HepG2 (cell line): ENCODE data around the gene NEK3. TPM values are rescaled to one million over a fixed set of nuclear protein-coding genes. Genes with fewer than 3 reads are reported as not detected.

Experiments used
- ATAC-seq: fragments of 200-7000 bp; cut with Tn5 transposase; 3 replicates; pipeline ENCODE4 v1.9.1; 2020; ENCODE audit warnings: mild to moderate bottlenecking, moderate library complexity
- BruUV-seq: library from RNA; stranded (reverse); fragments of 400-500 nt; replicated peaks from 2 replicates; lab custom pipeline; 2021; lab: Mats Ljungman, UMichigan
- CTCF ChIA-PET: fragments of 300-600 bp; formaldehyde crosslinking; extraction: SDS; loops from one replicate; lab custom pipeline; 2021; ENCODE audit warnings: low total read pairs, inconsistent platforms, low intra/inter-chr PET ratio; lab: Yijun Ruan, JAX
- POLR2A ChIA-PET: fragments of 350-600 bp; sonication (Branson Sonifier 250); formaldehyde crosslinking; loops from one replicate; lab custom pipeline; 2020; ENCODE audit warnings: antibody characterized with exemption, inconsistent platforms; lab: Yijun Ruan, JAX
- DNase-seq: peaks from one replicate; pipeline ENCODE4 v3.0.0-alpha.2; 2015; ENCODE audit warnings: low spot score
- FAIRE-seq: peaks from 3 replicates; lab custom pipeline; 2011; peaks lifted over from hg19 to GRCh38; lab: Jason Lieb, UNC
- H2AFZ ChIP-seq: one replicate; pipeline ENCODE4 v1.6.1; 2011; ENCODE audit warnings: low read length, inconsistent platforms
- H3K27ac ChIP-seq: fragments of 300-600 bp; 3 replicates; pipeline ENCODE4 v1.8.0; 2011; ENCODE audit warnings: mixed run types, mild to moderate bottlenecking, mixed read lengths, low read length, inconsistent platforms; ENCODE audit not compliant: insufficient read depth; ENCODE audit errors: extremely low read length
- H3K27me3 ChIP-seq, 2 experiments: fragments of 200-600 bp in 1 of 2; 2 replicates in 1 of 2; 3 replicates in 1 of 2; pipeline versions ENCODE4 v1.6.0 to v1.8.0; 2011; ENCODE audit warnings: low read length in 2 of 2, mild to moderate bottlenecking in 2 of 2, moderate library complexity in 2 of 2, inconsistent platforms in 1 of 2; ENCODE audit not compliant: insufficient read depth in 2 of 2, control insufficient read depth in 1 of 2
- H3K36me3 ChIP-seq, 2 experiments: fragments of 200-600 bp in 1 of 2; replicated peaks in 1 of 2; 2 replicates in 1 of 2; 3 replicates in 1 of 2; pipeline versions ENCODE4 v1.5.1 to v1.8.0; 2011; ENCODE audit warnings: low read length in 2 of 2, inconsistent platforms in 1 of 2; ENCODE audit not compliant: insufficient read depth in 2 of 2, control insufficient read depth in 1 of 2
- H3K4me1 ChIP-seq: 2 replicates; pipeline ENCODE4 v1.5.1; 2012; ENCODE audit warnings: low read length, inconsistent platforms; ENCODE audit not compliant: insufficient read depth
- H3K4me2 ChIP-seq: 2 replicates; pipeline ENCODE4 v1.6.0; 2011; ENCODE audit warnings: low read depth, low read length, inconsistent platforms
- H3K4me3 ChIP-seq, 3 experiments: fragments of 200-600 bp in 1 of 3; sonication (generic), shearing (Covaris generic) in 1 of 3; replicated peaks in 1 of 3; 2 replicates each; pipeline ENCODE4 v1.5.1; 2011 to 2016; ENCODE audit warnings: low read length in 3 of 3, inconsistent platforms in 2 of 3, low read depth in 2 of 3, mild to moderate bottlenecking in 2 of 3, control low read depth in 1 of 3, mixed read lengths in 1 of 3; ENCODE audit not compliant: insufficient read depth in 1 of 3
- H3K79me2 ChIP-seq: one replicate; pipeline ENCODE4 v1.6.1; 2011; ENCODE audit warnings: low read length, inconsistent platforms; ENCODE audit not compliant: insufficient read depth
- H3K9ac ChIP-seq: 2 replicates; pipeline ENCODE4 v1.6.0; 2011; ENCODE audit warnings: mild to moderate bottlenecking, low read depth, low read length, inconsistent platforms; ENCODE audit not compliant: insufficient read depth
- H3K9me3 ChIP-seq: 2 replicates; pipeline ENCODE4 v1.5.1; 2012; ENCODE audit warnings: mild to moderate bottlenecking, low read length
- H4K20me1 ChIP-seq: 2 replicates; pipeline ENCODE4 v1.6.0; 2011; ENCODE audit warnings: inconsistent platforms, mild to moderate bottlenecking, low read length, moderate library complexity; ENCODE audit not compliant: insufficient read depth
- ATF3 ChIP-seq: sonication (generic); formaldehyde crosslinking; IDR thresholded peaks from 2 replicates; pipeline ENCODE4 v1.4.0; 2020; ENCODE audit warnings: missing genetic modification reagents
- ELF3 ChIP-seq: IDR thresholded peaks from 2 replicates; pipeline ENCODE4 v1.6.1; 2016; ENCODE audit warnings: missing genetic modification reagents, missing compliant biosample characterization
- FOXA3 ChIP-seq: IDR thresholded peaks from 2 replicates; pipeline ENCODE4 v1.6.1; 2016; ENCODE audit warnings: missing genetic modification reagents, missing compliant biosample characterization
- FOXP1 ChIP-seq, 2 experiments: fragments of 450-650 bp in 1 of 2; IDR thresholded peaks; 2 replicates each; pipeline ENCODE4 v1.6.1; 2017 to 2018; ENCODE audit warnings: antibody characterized with exemption in 1 of 2
- KDM6A ChIP-seq: IDR thresholded peaks from 2 replicates; pipeline ENCODE4 v1.6.1; 2016; ENCODE audit warnings: low read depth
- LRRFIP1 ChIP-seq: sonication (generic); formaldehyde crosslinking; conservative IDR thresholded peaks from 2 replicates; pipeline ENCODE4 v1.4.0; 2020; ENCODE audit warnings: missing genetic modification reagents
- NCOA2 ChIP-seq: sonication (generic); formaldehyde crosslinking; IDR thresholded peaks from 2 replicates; pipeline ENCODE4 v1.8.0; 2022; ENCODE audit warnings: inconsistent platforms
- PAXIP1 ChIP-seq: sonication (generic); formaldehyde crosslinking; conservative IDR thresholded peaks from 2 replicates; pipeline ENCODE4 v1.4.0; 2020; ENCODE audit warnings: mild to moderate bottlenecking, missing genetic modification reagents, moderate library complexity
- PITX1 ChIP-seq: sonication (generic); formaldehyde crosslinking; IDR thresholded peaks from 2 replicates; pipeline ENCODE4 v1.5.1; 2020; ENCODE audit warnings: mild to moderate bottlenecking, missing genetic modification reagents
- RBM22 ChIP-seq: fragments of 200-400 bp; formaldehyde crosslinking; optimal IDR thresholded peaks from 2 replicates; pipeline ENCODE3; 2017; ENCODE audit warnings: mild to moderate bottlenecking, low read length, moderate library complexity
- SOX6 ChIP-seq, 2 experiments: fragments of 450-650 bp in 1 of 2; sonication (generic) in 1 of 2; formaldehyde crosslinking in 1 of 2; IDR thresholded peaks; 2 replicates each; pipeline versions ENCODE4 v1.4.0 to v1.6.1; 2017 to 2020; ENCODE audit warnings: antibody characterized with exemption in 1 of 2, mild to moderate bottlenecking in 1 of 2, missing genetic modification reagents in 1 of 2
- ZNF10 ChIP-seq: sonication (generic); formaldehyde crosslinking; IDR thresholded peaks from 2 replicates; pipeline ENCODE4 v1.4.0; 2020; ENCODE audit warnings: mild to moderate bottlenecking, low read depth, missing genetic modification reagents, borderline replicate concordance
- ZNF12 ChIP-seq: sonication (generic); formaldehyde crosslinking; IDR thresholded peaks from 2 replicates; pipeline ENCODE4 v1.5.0; 2020; ENCODE audit warnings: missing genetic modification reagents
- ZNF331 ChIP-seq: sonication (generic); formaldehyde crosslinking; IDR thresholded peaks from 2 replicates; pipeline ENCODE4 v1.4.0; 2020; ENCODE audit warnings: missing genetic modification reagents
- ZNF597 ChIP-seq: sonication (generic); formaldehyde crosslinking; IDR thresholded peaks from 2 replicates; pipeline ENCODE4 v1.5.0; 2020; ENCODE audit warnings: missing genetic modification reagents
- ZNF790 ChIP-seq: sonication (generic); formaldehyde crosslinking; IDR thresholded peaks from 2 replicates; pipeline ENCODE4 v1.8.0; 2022; ENCODE audit warnings: missing genetic modification reagents, mild to moderate bottlenecking, borderline replicate concordance
- ZNF878 ChIP-seq: sonication (generic); formaldehyde crosslinking; IDR thresholded peaks from 2 replicates; pipeline ENCODE4 v1.8.1; 2023; ENCODE audit warnings: mild to moderate bottlenecking, missing genetic modification reagents, moderate library complexity
- WGBS: methylation state at CpG from one replicate; pipeline ENCODE4 v1.1.6; 2017; ENCODE audit warnings: low lambda C conversion rate; 5-methylcytosine and 5-hydroxymethylcytosine counted together
- in situ Hi-C: cut with HindIII; loops from 2 replicates; pipeline ENCODE4 v1.10.0; 2017; ENCODE audit warnings: low pct_unique_long_range_greater_than_20kb; ENCODE audit not compliant: extremely low pct_ligation_motif_present
- intact Hi-C: fragments of 100-400 bp; cut with micrococcal nuclease; formaldehyde crosslinking; loops from one replicate; pipeline ENCODE4 v1.10.0; 2022; ENCODE audit not compliant: unreplicated experiment
- polyA plus RNA-seq, 8 experiments: library from polyadenylated mRNA; depleted of rRNA in 3 of 8; stranded (reverse) in 7 of 8; unstranded in 1 of 8; fragments of >200 nt; fragmentation: Illumina TruSeq in 4 of 8; extraction: Trizol in 4 of 8; gene quantifications; 2 replicates each; pipeline versions ENCODE4 v1.2.1 to v1.2.3, GENCODE V29; 2011 to 2016; ENCODE audit warnings: low read depth in 4 of 8, missing spikeins in 1 of 8, mixed read lengths in 1 of 8; ENCODE audit not compliant: insufficient read depth in 1 of 8
- total RNA-seq, 5 experiments: library from RNA; depleted of rRNA; stranded (reverse); fragments of >200 nt; fragmentation: Illumina TruSeq; extraction: Trizol; gene quantifications; 2 replicates each; pipeline ENCODE4 v1.2.3, GENCODE V29; 2016; ENCODE audit warnings: low read depth in 1 of 5

The NEK3 gene
- total and polyA plus RNA-seq, 2 of the 13 experiments (the other 11 are each of a cell fraction or from before 2014, with no cell fraction given), result 36.7 to 68.2 TPM

- no peak for TF ChIP-seq ATF3
- TF ChIP-seq PITX1 (CRISPR knock-in tag), result no peak
- no peak for TF ChIP-seq ZNF790 (CRISPR knock-in tag)
These were observed 53.6 kb downstream of the NEK3 start (continued) for GRCh38 chr13:52105841-52106240.

DNA sequence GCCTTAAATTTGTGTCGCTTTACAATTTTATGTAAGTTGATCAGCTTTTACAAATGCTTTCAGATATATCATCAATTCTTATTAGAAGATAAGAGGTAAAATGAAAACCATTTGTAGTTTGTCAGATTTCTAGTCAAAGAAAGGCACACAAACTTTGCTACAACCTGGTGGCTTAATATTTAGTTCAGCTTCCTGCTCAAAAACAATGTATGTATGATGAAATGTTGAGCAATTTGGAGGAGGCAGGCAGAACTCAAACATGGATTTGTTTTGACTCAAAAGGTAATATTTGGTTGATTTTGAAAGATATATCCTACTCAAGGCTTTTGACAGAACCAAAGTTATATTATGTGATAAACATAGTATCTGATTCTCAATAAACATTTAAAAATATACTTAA, 54.8 kb downstream of the NEK3 start:
- POLR2A ChIA-PET, result interaction anchor here (1.6 kb wide), 1 partner anchor 17 kb away, joined by 3 read pairs; no protein-coding TSS in a partner anchor
- H4K20me1 ChIP-seq, result no peaks in the 10 kb centered on the region
- in situ Hi-C loops, result no loop called here
- CTCF ChIA-PET, result no interaction called here
- intact Hi-C loops, result no loop called here
- FAIRE-seq (peak; percentile 77), DNase-seq (peak; percentile 78), ATAC-seq (peak; percentile 63)
- H3K27ac ChIP-seq, result peak overlapping the region; percentile 72
- H3K9ac ChIP-seq, result 0 out of 2 replicates have a peak overlapping the region, but pooled peaks have one; percentile 2
- no TSS peak for BruUV-seq
- 85% methylated on average over 1 of the region's 1 CpG for WGBS
- H3K9me3 ChIP-seq, result no peaks in the 10 kb centered on the region
- peaks cover 32% of the 10 kb centered on the region for H3K4me1 ChIP-seq
- H3K36me3 ChIP-seq, result no peaks in the 10 kb centered on the region
- H3K4me3 ChIP-seq, result no peak overlapping the region; a peak in 1 of 6 replicates
- H2AFZ ChIP-seq, result no peak overlapping the region
- H3K4me2 ChIP-seq, result peak overlapping the region; percentile 36
- H3K27me3 ChIP-seq, result no peaks in the 10 kb centered on the region
- no peaks in the 10 kb centered on the region for H3K79me2 ChIP-seq
- TF ChIP-seq FOXP1 (IDR thresholded peaks at IDR 0.05) (no peak), FOXP1 (CRISPR knock-in tag; IDR thresholded peaks at IDR 0.05) (peak; percentile 44; the same call in 1 of the 2 replicates), ZNF331 (peak; percentile 48; the same call in 1 of the 2 replicates), LRRFIP1 (no peak), ZNF12 (CRISPR knock-in tag) (peak; percentile 62; the same call in 1 of the 2 replicates), NCOA2 (peak; percentile 80), RBM22 (no peak), FOXA3 (CRISPR knock-in tag) (peak; percentile 73), PAXIP1 (CRISPR knock-in tag) (peak; percentile 57), ZNF597 (CRISPR knock-in tag) (no peak), ZNF10 (no peak), ZNF878 (CRISPR knock-in tag) (no peak), SOX6 (IDR thresholded peaks at IDR 0.05) (no peak), SOX6 (CRISPR knock-in tag; IDR thresholded peaks at IDR 0.05) (peak; percentile 91), ELF3 (CRISPR knock-in tag) (peak; percentile 96), KDM6A (0 out of 2 replicates have a peak, but pooled peaks have one; percentile 33)
